ENCODE measurements around the gene LRRC47. TPM values are rescaled to one million over a fixed set of nuclear protein-coding genes. Genes with fewer than 3 reads are reported as not detected.

The LRRC47 gene
- total and polyA plus RNA-seq, 2 of the 13 experiments (the other 11 are each of a cell fraction or from before 2014, with no cell fraction given) = 18.3 to 52.5 TPM

- no peak for TF ChIP-seq ZFP41 (CRISPR knock-in tag; IDR thresholded peaks at IDR 0.05; ENCODE audit: borderline replicate concordance)
- TF ChIP-seq HMG20A (CRISPR knock-in tag; IDR thresholded peaks at IDR 0.05; ENCODE audit: borderline replicate concordance) = no peak
- TF ChIP-seq CTCF (CRISPR knock-in tag; IDR thresholded peaks at IDR 0.05) = 0 out of 2 replicates have a peak, but pooled peaks have one; percentile 10
- DNase-seq (ENCODE audit: low spot score) = no peak
- WGBS (ENCODE audit: low lambda C conversion rate) = no CpG with 5 or more reads among the region's 15 CpGs
- no peaks in the 10 kb centered on the region for H3K79me2 ChIP-seq (ENCODE audit: insufficient read depth, low read length)
- no peaks in the 10 kb centered on the region for H4K20me1 ChIP-seq (ENCODE audit: insufficient read depth, low read length)
- intact Hi-C loops (cut with micrococcal nuclease; ENCODE audit: unreplicated experiment) (no loop called here), in situ Hi-C loops (cut with HindIII; ENCODE audit: extremely low pct_ligation_motif_present, low pct_unique_long_range_greater_than_20kb) (no loop called here)
- FAIRE-seq = no peak
- H3K4me2 ChIP-seq (ENCODE audit: low read depth, low read length) = no peak overlapping the region
- H3K9ac ChIP-seq (ENCODE audit: insufficient read depth, low read depth, low read length) = no peak overlapping the region
- ChIA-PET POLR2A (no interaction called here), CTCF (ENCODE audit: low intra/inter-chr PET ratio, low total read pairs) (no interaction called here)
- H3K9me3 ChIP-seq (ENCODE audit: low read length) = no peaks in the 10 kb centered on the region
- H3K4me1 ChIP-seq (ENCODE audit: insufficient read depth, low read length) = peaks cover 7% of the 10 kb centered on the region
- H3K27ac ChIP-seq (ENCODE audit: extremely low read length, insufficient read depth, low read length) = no peak overlapping the region
- H3K4me3 ChIP-seq (replicated peaks in 1 of 3; ENCODE audit: insufficient read depth in 1 of 3, low read depth in 2 of 3, low read length in 3 of 3) = no peak overlapping the region
- H2AFZ ChIP-seq (ENCODE audit: low read length) = no peak overlapping the region
- no TSS peak for BruUV-seq (replicated peaks)
- H3K27me3 ChIP-seq (ENCODE audit: control insufficient read depth in 1 of 2, insufficient read depth in 2 of 2, low read length in 2 of 2) = peaks cover 7 to 67% of the 10 kb centered on the region in 2 experiments; a peak in 4 of 5 replicates
- ATAC-seq = peak; percentile 46
- H3K36me3 ChIP-seq (replicated peaks in 1 of 2; ENCODE audit: control insufficient read depth in 1 of 2, insufficient read depth in 2 of 2, low read length in 2 of 2) = no peaks in the 10 kb centered on the region
Observed at GRCh38 chr1:3762151-3762872, 34.0 kb downstream of the LRRC47 start.

GRCh38 chr1:3761296-3762010 lies 34.8 kb downstream of the LRRC47 start:
- in situ Hi-C loops (cut with HindIII; ENCODE audit: extremely low pct_ligation_motif_present, low pct_unique_long_range_greater_than_20kb) (no loop called here), intact Hi-C loops (cut with micrococcal nuclease; ENCODE audit: unreplicated experiment) (no loop called here)
- Histone ChIP-seq H3K4me3 (replicated peaks in 1 of 3; ENCODE audit: insufficient read depth in 1 of 3, low read depth in 2 of 3, low read length in 3 of 3) (no peak overlapping the region), H3K36me3 (replicated peaks in 1 of 2; ENCODE audit: control insufficient read depth in 1 of 2, insufficient read depth in 2 of 2, low read length in 2 of 2) (no peaks in the 10 kb centered on the region), H3K27me3 (ENCODE audit: control insufficient read depth in 1 of 2, insufficient read depth in 2 of 2, low read length in 2 of 2) (peaks cover 7 to 72% of the 10 kb centered on the region in 2 experiments; a peak in 4 of 5 replicates), H3K9me3 (ENCODE audit: low read length) (no peaks in the 10 kb centered on the region), H3K9ac (ENCODE audit: insufficient read depth, low read depth, low read length) (no peak overlapping the region), H3K4me1 (ENCODE audit: insufficient read depth, low read length) (peaks cover 5% of the 10 kb centered on the region), H3K79me2 (ENCODE audit: insufficient read depth, low read length) (no peaks in the 10 kb centered on the region), H3K4me2 (ENCODE audit: low read depth, low read length) (no peak overlapping the region), H4K20me1 (ENCODE audit: insufficient read depth, low read length) (no peaks in the 10 kb centered on the region), H2AFZ (ENCODE audit: low read length) (no peak overlapping the region), H3K27ac (ENCODE audit: extremely low read length, insufficient read depth, low read length) (no peak overlapping the region)
- DNase-seq (ENCODE audit: low spot score) (no peak), FAIRE-seq (no peak), ATAC-seq (no peak)
- BruUV-seq (replicated peaks) = no TSS peak
- ChIA-PET POLR2A (interaction anchor here (1.1 kb wide), 1 partner anchor 10 kb away, joined by 4 read pairs; no protein-coding TSS in a partner anchor), CTCF (ENCODE audit: low intra/inter-chr PET ratio, low total read pairs) (no interaction called here)
- WGBS (ENCODE audit: low lambda C conversion rate) = 15% methylated on average over 9 of the region's 17 CpGs
- TF ChIP-seq HMGA1 (CRISPR knock-in tag; conservative IDR thresholded peaks at IDR 0.05) (no peak), RARA (CRISPR knock-in tag; IDR thresholded peaks at IDR 0.05) (no peak), HMG20B (CRISPR knock-in tag; conservative IDR thresholded peaks at IDR 0.05) (no peak), ZBTB8A (CRISPR knock-in tag; IDR thresholded peaks at IDR 0.05; ENCODE audit: borderline replicate concordance, low read depth) (no peak), KMT2B (CRISPR knock-in tag; IDR thresholded peaks at IDR 0.05) (no peak), ZFP82 (CRISPR knock-in tag; IDR thresholded peaks at IDR 0.05; ENCODE audit: borderline replicate concordance) (no peak), SP2 (CRISPR knock-in tag; IDR thresholded peaks at IDR 0.05) (no peak), FUBP1 (CRISPR knock-in tag; IDR thresholded peaks at IDR 0.05; ENCODE audit: borderline replicate concordance) (no peak), TFAP4 (IDR thresholded peaks at IDR 0.05; ENCODE audit: borderline replicate concordance, low read depth) (no peak), MEIS2 (CRISPR knock-in tag; IDR thresholded peaks at IDR 0.05) (no peak)
